GM19468 (cell line): ENCODE results near the gene FXR2.
"Not testable (repeated sequence)": the region's sequence is repeated elsewhere in the genome, so short reads cannot be mapped to it uniquely, and the experiment has no call there.

ENCODE experiments used
- ATAC-seq: cut with Tn5 transposase; IDR thresholded peaks from one replicate; pipeline ENCODE4 v1.9.1; 2021; ENCODE audit warnings: mild to moderate bottlenecking, moderate library complexity, moderate number of reproducible peaks; ENCODE audit not compliant: unreplicated experiment; ENCODE audit errors: extremely low read depth

Gene FXR2

DNA sequence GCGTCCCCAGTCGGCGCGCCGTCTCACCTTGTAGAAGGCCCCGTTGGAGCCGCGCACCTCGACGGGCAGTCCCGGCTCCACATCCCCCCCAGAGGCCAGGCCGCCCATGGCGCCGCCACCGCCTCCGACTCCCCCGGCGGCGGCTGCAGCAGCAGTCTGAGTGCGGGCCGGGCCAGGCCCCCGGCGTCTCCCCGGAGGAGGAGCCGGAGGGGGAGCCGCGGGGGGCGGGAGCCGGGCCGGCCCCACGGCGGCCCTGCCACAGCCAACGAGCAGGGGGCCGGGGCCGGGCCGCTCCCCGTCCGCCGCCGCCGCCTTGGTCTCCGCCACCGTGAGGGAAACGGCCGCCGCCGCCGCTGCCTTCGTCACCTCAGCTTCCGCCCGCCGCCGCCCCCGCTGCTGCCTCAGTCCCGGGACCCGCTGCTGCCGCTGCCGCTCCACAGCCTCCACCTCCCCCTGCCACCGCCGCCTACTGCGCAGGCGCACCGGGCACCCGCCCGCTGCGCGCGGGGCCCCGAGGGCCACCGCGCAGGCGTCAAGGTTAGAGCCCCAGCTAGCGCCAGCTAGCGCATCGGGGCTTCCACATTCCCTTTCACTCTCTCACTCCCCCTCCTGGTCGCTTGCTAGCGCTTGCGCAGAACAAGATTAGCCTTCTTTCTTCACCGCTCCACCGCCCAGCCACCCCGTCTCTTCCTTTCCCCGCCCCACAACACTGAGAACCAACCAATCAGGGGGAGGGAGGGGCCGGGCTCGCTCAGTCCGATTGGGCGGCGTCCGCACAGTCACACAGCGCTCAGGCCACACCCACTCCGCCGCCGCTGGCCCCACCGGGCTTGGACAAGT is at the start of gene FXR2:
Gene FXR2 (minus strand): TSS at position 473 of the 840 bp plus-strand sequence. CDS start 365 bp downstream, at position 108.
- peak; percentile 84 for ATAC-seq

- no peak for ATAC-seq
These were observed 42.4 kb upstream of the FXR2 start for GRCh38 chr17:7656958-7657609.

GRCh38 chr17:7655541-7655840 is 40.8 kb upstream of the FXR2 start:
- ATAC-seq: no peak

DNA sequence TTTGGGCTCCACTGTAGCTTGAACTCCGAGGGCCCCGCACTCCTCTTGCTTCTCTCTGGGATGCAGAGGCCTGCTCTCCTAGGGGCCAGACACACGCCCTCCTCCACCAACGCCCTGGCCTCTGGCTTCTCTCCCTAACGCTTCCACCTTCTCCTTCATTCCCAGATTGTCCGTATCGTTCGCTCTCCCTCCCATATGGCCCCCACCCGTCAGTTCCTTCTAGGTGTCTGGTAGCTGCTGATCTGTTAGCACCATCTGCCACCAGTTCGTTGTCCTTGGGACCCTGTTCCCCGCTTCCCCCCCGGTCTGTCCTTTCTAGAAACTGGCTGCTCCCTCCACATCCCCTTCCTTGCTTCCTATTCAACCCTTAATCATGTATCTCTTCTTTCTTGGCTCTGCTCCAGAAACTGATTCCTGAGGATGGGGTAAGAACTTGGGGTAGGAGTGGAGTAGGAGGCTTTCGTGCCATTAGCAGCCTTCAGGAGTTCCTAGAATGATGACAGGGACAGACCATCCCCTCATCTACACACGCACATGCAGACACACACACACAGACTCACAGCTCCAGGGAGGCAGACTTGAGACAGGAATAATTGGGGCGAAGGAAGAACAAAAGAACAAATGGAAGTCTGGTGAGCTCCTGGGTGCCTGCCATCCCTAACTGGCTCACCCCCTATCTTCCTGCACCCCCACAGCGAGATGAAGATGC is 40.3 kb upstream of the FXR2 start:
- ATAC-seq: no peak

DNA sequence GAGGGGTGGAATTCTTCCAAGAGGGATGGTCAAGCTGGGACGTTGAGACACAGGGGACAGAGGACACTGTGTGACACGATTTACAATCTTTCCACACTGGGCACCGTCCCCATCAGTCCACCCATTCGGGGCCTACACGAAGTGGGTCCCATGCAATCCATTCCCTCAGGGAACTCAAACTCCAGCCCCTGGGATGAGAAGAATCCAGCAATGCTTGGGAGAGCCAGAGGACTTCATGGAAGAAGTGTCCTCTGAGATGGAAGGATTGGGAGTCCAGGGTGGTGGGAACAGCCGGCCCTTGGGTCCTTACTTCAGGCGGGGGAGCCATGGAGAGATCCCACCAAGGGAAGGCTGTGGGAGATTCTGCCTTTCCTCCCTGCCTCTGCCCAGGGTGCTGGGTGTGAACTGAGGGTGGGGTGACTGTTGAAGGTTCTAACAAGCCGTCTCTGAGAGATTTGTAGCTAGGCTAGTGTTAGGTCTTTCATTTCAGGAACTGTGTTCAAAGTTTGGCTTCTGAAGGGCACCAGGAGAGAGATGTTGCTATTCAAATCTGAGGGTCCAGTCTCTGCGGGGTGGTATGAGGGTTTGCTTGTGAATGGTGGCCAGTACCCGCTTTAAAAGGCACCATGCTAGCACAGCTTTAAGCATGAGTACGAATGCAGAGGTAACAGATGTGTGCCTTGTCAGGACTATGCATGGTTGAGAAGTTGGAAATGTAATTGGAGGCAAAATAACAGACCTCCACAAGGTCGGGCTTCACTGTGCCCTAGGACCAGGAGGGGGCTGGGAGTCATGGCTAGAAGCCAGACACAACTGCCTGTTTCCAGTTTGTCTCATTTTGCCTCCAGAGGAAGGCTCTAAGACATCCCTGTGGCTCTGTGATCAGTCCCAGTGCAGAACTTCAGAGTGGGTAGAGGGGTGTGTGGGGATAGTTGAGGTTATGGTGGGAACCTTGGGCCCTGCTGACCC is 38.0 kb upstream of the FXR2 start:
- no peak for ATAC-seq

- no peak for ATAC-seq
These were observed 37.1 kb upstream of the FXR2 start for GRCh38 chr17:7651665-7652387.

- ATAC-seq: no peak
These were observed 36.5 kb upstream of the FXR2 start for GRCh38 chr17:7651097-7651664.

GRCh38 chr17:7650509-7651096 is 35.9 kb upstream of the FXR2 start, which contains the start of gene ATP1B2:
TSS of gene ATP1B2 (plus strand) at chr17:7650926. CDS start at chr17:7651519, 593 bp downstream.
- no peak for ATAC-seq

- ATAC-seq: no peak
These were observed 32.3 kb upstream of the FXR2 start for GRCh38 chr17:7647018-7647417.

DNA sequence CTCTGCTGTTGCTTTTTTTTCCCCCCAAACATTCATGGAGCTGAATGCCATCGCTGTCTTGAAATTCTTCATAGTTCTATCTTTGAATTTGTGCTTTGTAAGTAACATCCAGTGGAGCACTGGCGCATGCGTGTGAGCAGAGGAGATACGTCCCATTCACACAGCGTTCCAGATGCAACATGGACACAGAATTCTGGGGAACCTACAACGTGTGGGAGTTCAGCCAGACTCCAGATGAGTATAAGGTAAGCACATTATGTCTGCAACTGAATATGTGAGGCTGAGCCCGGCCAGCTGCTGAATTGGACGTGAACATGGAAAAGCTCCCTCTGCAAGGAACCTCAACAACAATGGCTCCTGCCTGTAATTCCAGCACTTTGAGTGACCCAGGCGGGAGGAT is 31.8 kb upstream of the FXR2 start:
- no peak for ATAC-seq

DNA sequence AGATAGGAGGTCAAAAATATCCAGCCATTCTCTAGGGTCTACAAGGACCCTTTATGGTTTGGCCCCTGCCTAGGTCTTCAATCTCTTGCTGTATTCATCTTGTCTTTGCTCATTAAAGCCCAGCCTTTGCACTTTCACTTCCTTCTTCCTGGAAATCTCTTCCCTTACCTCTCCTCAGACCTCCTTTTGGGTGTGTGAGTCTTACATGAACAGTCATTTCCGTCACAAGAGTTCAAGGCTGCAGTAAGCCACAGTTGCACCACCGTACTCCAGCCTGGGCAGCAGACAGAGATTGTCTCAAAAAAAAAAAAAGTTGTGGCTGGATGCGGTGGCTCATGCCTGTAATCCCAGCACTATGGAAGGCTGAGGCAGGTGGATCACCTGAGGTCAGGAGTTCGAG is 30.1 kb upstream of the FXR2 start:
- ATAC-seq: no peak

GRCh38 chr17:7641635-7642034 is 26.9 kb upstream of the FXR2 start:
- not testable (repeated sequence) for ATAC-seq

GRCh38 chr17:7640783-7641182 is 26.1 kb upstream of the FXR2 start:
- ATAC-seq: no peak

DNA sequence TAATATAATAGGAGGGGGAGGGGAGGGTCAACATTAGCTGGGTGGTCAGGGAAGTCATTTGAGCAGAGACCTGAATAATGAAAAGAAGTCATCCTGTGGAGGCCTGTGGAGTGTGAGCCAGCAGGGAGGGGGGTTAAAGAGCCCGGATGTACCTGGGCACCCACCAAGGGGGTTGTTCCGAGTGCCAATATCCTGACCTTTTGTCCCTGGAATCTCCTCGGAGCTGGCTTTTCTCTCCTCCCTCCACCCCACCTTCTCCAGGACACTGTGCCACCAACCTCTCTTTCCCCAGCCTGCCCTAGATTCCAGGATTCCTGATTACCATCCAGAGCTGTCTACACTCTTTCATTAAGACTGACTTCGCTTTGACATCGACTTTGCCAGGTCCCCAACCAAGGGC is 21.5 kb upstream of the FXR2 start:
- no peak for ATAC-seq

- no peak for ATAC-seq
These were observed 19.7 kb upstream of the FXR2 start for GRCh38 chr17:7634384-7634783.

- ATAC-seq: no peak
These were observed 18.4 kb upstream of the FXR2 start for GRCh38 chr17:7633093-7633492.

- ATAC-seq: no peak
These were observed 17.8 kb upstream of the FXR2 start for GRCh38 chr17:7632492-7632894.
